PC-3 (cell line): ENCODE measurements around the gene HHAT.

Experiments
- CTCF ChIP-seq: fragments of 300-600 bp; sonication (generic); conservative IDR thresholded peaks from 2 replicates; pipeline ENCODE4 v1.5.1; 2017; ENCODE audit warnings: antibody characterized with exemption, low read depth, mild to moderate bottlenecking, low read length
- EZH2 ChIP-seq: fragments of 300-600 bp; sonication (generic); IDR thresholded peaks from one replicate; pipeline ENCODE4 v1.6.1; 2017; ENCODE audit warnings: antibody characterized with exemption, mild to moderate bottlenecking, low read length; ENCODE audit not compliant: unreplicated experiment
- EZH2phosphoT487 ChIP-seq: fragments of 300-600 bp; sonication (generic); IDR thresholded peaks from 2 replicates; pipeline ENCODE4 v1.6.1; 2018; ENCODE audit warnings: mild to moderate bottlenecking, antibody characterized with exemption, low read length, borderline replicate concordance

- TF ChIP-seq CTCF (no peak), EZH2 (no peak), EZH2phosphoT487 (no peak)
Observed at GRCh38 chr1:210605099-210605498, 276.4 kb downstream of the HHAT start.
